ENCODE measurements around the gene BCAS1.
"Not testable (repeated sequence)": the region's sequence is repeated elsewhere in the genome, so short reads cannot be mapped to it uniquely, and the experiment has no call there.

BCAS1 gene

GRCh38 chr20:54014293-54014926, 56.0 kb downstream of the BCAS1 start:
- DNase-seq: peak; percentile 13 to 26

GRCh38 chr20:54013471-54013870, 56.9 kb downstream of the BCAS1 start:
- DNase-seq: no peak

- DNase-seq: no peak
Observed at GRCh38 chr20:54011346-54011745, 59.0 kb downstream of the BCAS1 start.

- DNase-seq: not testable (repeated sequence)
Observed at GRCh38 chr20:54006216-54006615, 64.2 kb downstream of the BCAS1 start.

- no peak for DNase-seq
Observed at GRCh38 chr20:54005524-54005923, 64.9 kb downstream of the BCAS1 start.

GRCh38 chr20:54004445-54004844, 65.9 kb downstream of the BCAS1 start:
- no peak for DNase-seq

- no peak for DNase-seq
Observed at GRCh38 chr20:54002741-54003140, 67.7 kb downstream of the BCAS1 start.

GRCh38 chr20:54002056-54002575, 68.3 kb downstream of the BCAS1 start:
- no peak for DNase-seq

- no peak for DNase-seq
Observed at GRCh38 chr20:54000914-54001313, 69.5 kb downstream of the BCAS1 start.

GRCh38 chr20:54000262-54000661, 70.1 kb downstream of the BCAS1 start:
- no peak for DNase-seq

GRCh38 chr20:53999077-53999476, 71.3 kb downstream of the BCAS1 start:
- no peak for DNase-seq

GRCh38 chr20:53996584-53997486, 73.6 kb downstream of the BCAS1 start:
- DNase-seq: no peak

GRCh38 chr20:53995949-53996348, 74.4 kb downstream of the BCAS1 start:
- no peak for DNase-seq

- DNase-seq: no peak
Observed at GRCh38 chr20:53994088-53994487, 76.3 kb downstream of the BCAS1 start.

- DNase-seq: no peak
Observed at GRCh38 chr20:53993310-53993709, 77.1 kb downstream of the BCAS1 start.

GRCh38 chr20:53990768-53991450, 79.5 kb downstream of the BCAS1 start:
- no peak for DNase-seq

GRCh38 chr20:53990003-53990402, 80.4 kb downstream of the BCAS1 start:
- DNase-seq: no peak

GRCh38 chr20:53989401-53989800, 81.0 kb downstream of the BCAS1 start:
- no peak for DNase-seq

- DNase-seq: no peak
Observed at GRCh38 chr20:53986037-53986650, 84.2 kb downstream of the BCAS1 start.

GRCh38 chr20:53985150-53985518, 85.3 kb downstream of the BCAS1 start:
- DNase-seq: no peak

- DNase-seq: no peak
Observed at GRCh38 chr20:53984356-53985149, 85.8 kb downstream of the BCAS1 start.

- no peak for DNase-seq
Observed at GRCh38 chr20:53983401-53983800, 87.0 kb downstream of the BCAS1 start.
